ENCODE data around the gene GPR18. TPM values are rescaled to one million over a fixed set of nuclear protein-coding genes. Genes with fewer than 3 reads are reported as not detected.

The GPR18 gene
- total RNA-seq, 1 donor from 2014 or later = not detected

- Histone ChIP-seq H4K20me1 (ENCODE audit: low read depth) (peaks cover 7% of the 10 kb centered on the region), H3F3A (ENCODE audit: low read depth) (no peaks in the 10 kb centered on the region), H3K4me2 (no peak overlapping the region), H3K4me3 (no peak overlapping the region), H3K27ac (no peak overlapping the region), H3K4me1 (no peaks in the 10 kb centered on the region), H3K36me3 (no peaks in the 10 kb centered on the region), H2AFZ (replicated peaks) (no peak overlapping the region), H3K79me2 (ENCODE audit: low read depth) (no peaks in the 10 kb centered on the region), H3K9me3 (ENCODE audit: low read depth) (no peaks in the 10 kb centered on the region), H3K9ac (no peak overlapping the region), H3K27me3 (no peaks in the 10 kb centered on the region)
- no peak for DNase-seq (ENCODE audit: low spot score)
- Mint-ChIP-seq H3K4me3 (no peak overlapping the region), H3K9me3 (no peaks in the 10 kb centered on the region), H3K27ac (no peak overlapping the region), H3K4me1 (no peaks in the 10 kb centered on the region), H3K36me3 (peaks cover 2% of the 10 kb centered on the region), H3K27me3 (ENCODE audit: insufficient read depth, low read depth) (no peaks in the 10 kb centered on the region)
- no peak for TF ChIP-seq EZH2 (IDR thresholded peaks at IDR 0.05)
- no peak for TF ChIP-seq CTCF (IDR thresholded peaks at IDR 0.05)
Observed at GRCh38 chr13:99295488-99296252, 37.5 kb upstream of the GPR18 start.

GRCh38 chr13:99294958-99295357 lies 36.8 kb upstream of the GPR18 start:
- no peak overlapping the region for H3K27ac Mint-ChIP-seq
- Histone ChIP-seq H3K9ac (no peak overlapping the region), H3K4me2 (no peak overlapping the region), H3K27ac (no peak overlapping the region), H4K20me1 (ENCODE audit: low read depth) (peaks cover 6% of the 10 kb centered on the region), H3F3A (ENCODE audit: low read depth) (no peaks in the 10 kb centered on the region), H3K9me3 (ENCODE audit: low read depth) (no peaks in the 10 kb centered on the region), H3K79me2 (ENCODE audit: low read depth) (no peaks in the 10 kb centered on the region), H3K36me3 (no peaks in the 10 kb centered on the region), H3K4me3 (no peak overlapping the region), H3K4me1 (no peaks in the 10 kb centered on the region), H2AFZ (replicated peaks) (no peak overlapping the region), H3K27me3 (no peaks in the 10 kb centered on the region)
- no peak for DNase-seq (ENCODE audit: low spot score)
- peaks cover 2% of the 10 kb centered on the region for H3K27me3 Mint-ChIP-seq (ENCODE audit: insufficient read depth, low read depth)
- peaks cover 2% of the 10 kb centered on the region for H3K36me3 Mint-ChIP-seq
- no peaks in the 10 kb centered on the region for H3K9me3 Mint-ChIP-seq
- no peak overlapping the region for H3K4me3 Mint-ChIP-seq
- no peak for TF ChIP-seq CTCF (IDR thresholded peaks at IDR 0.05)
- TF ChIP-seq EZH2 (IDR thresholded peaks at IDR 0.05) = no peak
- TF ChIP-seq EZH2phosphoT487 (IDR thresholded peaks at IDR 0.05) = no peak
- no peaks in the 10 kb centered on the region for H3K4me1 Mint-ChIP-seq

GRCh38 chr13:99294198-99294597 lies 36.0 kb upstream of the GPR18 start:
- Histone ChIP-seq H3K9me3 (ENCODE audit: low read depth) (no peaks in the 10 kb centered on the region), H3K4me2 (no peak overlapping the region), H3K9ac (no peak overlapping the region), H3K27me3 (no peaks in the 10 kb centered on the region), H3K79me2 (ENCODE audit: low read depth) (no peaks in the 10 kb centered on the region), H3K27ac (no peak overlapping the region), H3K4me3 (no peak overlapping the region), H3F3A (ENCODE audit: low read depth) (no peaks in the 10 kb centered on the region), H3K4me1 (no peaks in the 10 kb centered on the region), H4K20me1 (ENCODE audit: low read depth) (no peaks in the 10 kb centered on the region), H2AFZ (replicated peaks) (no peak overlapping the region), H3K36me3 (no peaks in the 10 kb centered on the region)
- H3K4me3 Mint-ChIP-seq = no peak overlapping the region
- no peak overlapping the region for H3K27ac Mint-ChIP-seq
- TF ChIP-seq CTCF (IDR thresholded peaks at IDR 0.05) (no peak), EZH2phosphoT487 (IDR thresholded peaks at IDR 0.05) (no peak), EZH2 (IDR thresholded peaks at IDR 0.05) (no peak)
- H3K27me3 Mint-ChIP-seq (ENCODE audit: insufficient read depth, low read depth) = peaks cover 2% of the 10 kb centered on the region
- no peaks in the 10 kb centered on the region for H3K4me1 Mint-ChIP-seq
- no peak for DNase-seq (ENCODE audit: low spot score)
- no peaks in the 10 kb centered on the region for H3K9me3 Mint-ChIP-seq
- peaks cover 2% of the 10 kb centered on the region for H3K36me3 Mint-ChIP-seq

Data from neural progenitor cell (in vitro differentiated cells).